SU-DHL-6 (cell line): ENCODE data around the gene PDZRN3.

ENCODE experiments used
- CTCF ChIP-seq: fragments of 200-600 bp; sonication (generic); IDR thresholded peaks from one replicate; pipeline ENCODE4 v1.5.1; 2017; ENCODE audit warnings: antibody characterized with exemption, mild to moderate bottlenecking, low read length, moderate library complexity; ENCODE audit not compliant: insufficient read depth, poor library complexity, severe bottlenecking
- EZH2phosphoT487 ChIP-seq: fragments of 200-600 bp; sonication (generic), shearing (Covaris generic); conservative IDR thresholded peaks from 2 replicates; pipeline ENCODE4 v1.6.1; 2018; ENCODE audit warnings: mild to moderate bottlenecking, antibody characterized with exemption, low read length, moderate library complexity, mixed read lengths

- TF ChIP-seq CTCF (no peak), EZH2phosphoT487 (no peak)
These were observed 157.5 kb downstream of the PDZRN3 start for GRCh38 chr3:73467211-73467610.
